NCI-H128 (cell line): ENCODE data around the gene LARGE1.

ENCODE experiments used
- DNase-seq: peaks from one replicate; lab custom pipeline; 2025; ENCODE audit not compliant: unreplicated experiment; lab: John Stamatoyannopoulos, UW

LARGE1 gene

DNA sequence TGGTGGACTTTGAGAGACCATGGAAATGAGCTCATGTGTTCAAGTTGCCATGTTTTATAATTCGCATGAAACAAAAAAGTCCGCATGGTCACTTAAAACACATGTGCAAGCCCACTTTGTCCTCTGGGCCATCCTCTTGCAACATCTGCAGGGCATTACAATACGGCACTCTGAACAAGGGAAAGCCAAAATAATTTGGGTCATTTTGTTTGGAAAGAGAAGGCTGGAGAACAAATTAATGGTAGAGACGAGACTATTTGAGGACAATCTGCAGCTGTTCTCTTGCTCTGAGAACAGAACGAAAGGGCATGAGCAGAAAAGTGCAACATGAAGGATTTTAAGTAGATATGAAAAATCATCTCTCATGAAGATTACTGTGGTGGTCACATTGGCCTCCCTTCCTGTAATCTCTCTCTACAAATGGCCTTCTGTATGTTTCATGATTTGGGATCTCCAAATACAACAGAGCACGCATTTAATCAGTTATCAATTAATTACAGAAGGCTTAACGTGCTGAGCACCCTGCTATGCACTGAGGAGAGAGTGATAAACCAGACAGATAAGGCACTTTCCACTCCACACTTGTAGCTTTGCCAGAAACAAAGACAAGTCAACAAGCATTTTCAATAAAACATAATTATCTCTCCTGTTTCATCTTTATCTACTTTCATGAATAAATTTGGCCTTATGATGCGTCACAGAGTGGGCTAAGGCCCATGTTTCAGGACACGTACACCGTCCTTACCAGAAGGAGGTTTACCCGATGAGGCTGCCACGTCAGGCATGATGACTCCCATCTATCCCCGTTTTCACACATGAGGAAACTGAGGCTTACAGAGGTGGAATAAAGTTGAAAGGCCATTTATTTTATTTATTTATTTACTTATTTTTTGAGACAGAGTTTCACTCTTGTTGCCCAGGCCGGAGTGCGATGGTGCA is 384.1 kb downstream of the LARGE1 start:
- no peak for DNase-seq

DNA sequence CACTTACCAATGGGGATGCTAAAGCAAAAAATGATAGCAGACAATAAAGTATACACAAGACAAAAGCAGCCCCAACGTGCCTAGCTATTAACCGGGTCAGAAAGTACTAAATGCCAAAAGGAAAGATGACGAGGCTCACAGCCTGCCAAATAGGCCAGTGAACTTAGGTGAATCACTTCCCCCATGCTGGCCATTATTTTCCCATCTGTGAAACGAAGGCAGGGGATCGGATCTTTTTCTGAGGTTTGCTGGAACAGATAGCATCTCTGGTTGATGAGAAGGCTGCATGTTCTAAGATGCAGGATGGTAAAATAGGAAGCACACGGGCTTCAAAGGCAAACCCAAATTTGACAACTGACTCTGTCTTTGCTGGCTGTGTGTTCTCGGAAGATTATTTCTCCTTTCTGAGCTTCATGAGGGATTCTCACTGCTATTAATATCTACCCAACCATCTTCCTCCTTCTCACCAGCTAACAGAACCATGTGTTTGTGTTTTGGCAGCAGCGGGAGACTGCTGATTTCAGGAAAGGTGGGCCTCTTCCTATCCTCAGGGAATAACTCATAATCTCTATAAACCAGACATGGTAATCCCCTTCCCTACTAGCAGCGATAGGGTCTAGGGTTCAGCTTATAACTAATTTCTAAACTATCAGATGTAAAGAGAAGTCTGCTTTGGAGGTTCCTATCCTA is 390.7 kb downstream of the LARGE1 start:
- DNase-seq = no peak

DNA sequence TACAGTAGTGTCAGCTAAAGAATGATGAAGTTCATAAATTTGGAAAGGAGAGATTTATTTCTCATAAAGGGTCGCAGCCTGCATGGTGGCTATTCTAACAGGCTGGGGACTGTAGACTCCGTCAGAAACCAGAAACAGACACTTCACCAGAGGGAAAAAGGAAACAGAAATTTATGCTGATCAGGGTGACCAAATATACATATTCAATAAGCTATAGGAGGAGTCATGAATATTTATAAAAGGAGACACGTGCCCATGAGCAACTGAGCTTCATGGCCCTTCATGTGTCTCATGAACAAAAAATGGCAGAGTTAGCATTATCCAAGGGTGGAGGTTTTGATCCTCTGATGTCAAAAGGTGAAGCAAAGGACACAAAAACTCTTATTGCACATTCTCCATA is 392.1 kb downstream of the LARGE1 start:
- DNase-seq = no peak

DNA sequence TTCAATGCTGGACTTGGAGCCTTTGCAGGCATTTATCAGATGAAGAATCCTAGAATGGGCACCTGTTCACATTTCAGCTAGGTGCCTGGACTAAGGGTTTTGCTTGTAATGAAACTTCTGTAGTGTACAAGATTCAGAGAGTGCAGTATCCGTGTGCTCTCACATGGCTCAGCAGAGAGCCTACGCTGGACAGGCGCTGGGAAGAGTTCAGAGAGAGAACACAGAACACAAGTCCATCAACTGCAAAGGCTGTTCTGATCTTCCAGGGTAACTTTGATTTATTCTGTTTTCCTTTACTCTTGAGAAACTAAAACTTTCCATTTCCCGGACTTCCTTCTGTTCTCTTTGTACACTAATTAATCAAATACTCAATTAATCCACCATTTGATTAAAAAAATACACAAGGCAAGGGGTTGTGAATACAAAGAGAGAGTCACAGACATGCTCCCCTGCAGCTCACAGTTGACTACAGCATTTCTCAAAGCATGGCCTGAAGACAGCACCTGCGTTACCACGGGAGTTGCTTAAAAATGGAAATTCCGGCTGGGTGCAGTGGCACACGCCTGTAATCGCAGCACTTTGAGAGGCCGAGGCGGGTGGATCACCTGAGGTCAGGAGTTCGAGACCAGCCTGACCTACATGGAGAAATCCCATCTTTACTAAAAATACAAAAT is 393.7 kb downstream of the LARGE1 start:
- DNase-seq = no peak

DNA sequence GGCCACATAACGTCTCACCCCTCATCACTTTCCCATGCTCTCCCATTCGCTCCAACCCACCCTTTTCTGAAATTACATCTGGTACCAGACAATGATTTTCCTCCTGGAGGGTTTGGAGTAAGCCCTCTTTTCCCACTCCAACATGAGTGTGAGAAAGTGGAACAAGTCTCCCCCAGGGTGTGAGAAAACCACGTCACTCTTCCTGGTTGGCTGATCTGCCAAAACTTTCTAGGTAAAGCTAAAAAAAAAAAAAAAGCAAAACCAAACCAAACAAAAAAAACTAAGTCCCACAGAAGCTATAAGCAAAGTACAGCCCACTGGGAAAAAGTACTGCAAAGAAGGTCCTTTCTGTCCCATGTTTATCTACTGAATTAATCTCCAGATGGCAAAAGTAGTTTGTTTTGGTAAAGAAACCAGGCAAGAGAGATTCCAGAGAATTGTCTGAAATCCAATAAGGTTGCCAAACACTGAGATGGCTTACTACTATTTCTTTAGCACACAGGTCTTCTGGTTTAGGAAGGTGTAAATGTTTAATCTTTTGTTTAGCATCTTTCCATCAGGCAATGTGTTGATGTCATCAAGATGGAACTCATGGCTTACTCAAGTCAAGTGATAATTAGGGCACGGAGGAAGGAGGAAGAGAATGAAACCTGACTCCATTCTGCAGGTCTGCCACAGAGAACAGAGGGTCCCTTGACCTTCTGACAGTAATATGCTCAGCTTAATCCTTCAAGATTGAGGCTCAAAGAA is 395.6 kb downstream of the LARGE1 start:
- DNase-seq = no peak

DNA sequence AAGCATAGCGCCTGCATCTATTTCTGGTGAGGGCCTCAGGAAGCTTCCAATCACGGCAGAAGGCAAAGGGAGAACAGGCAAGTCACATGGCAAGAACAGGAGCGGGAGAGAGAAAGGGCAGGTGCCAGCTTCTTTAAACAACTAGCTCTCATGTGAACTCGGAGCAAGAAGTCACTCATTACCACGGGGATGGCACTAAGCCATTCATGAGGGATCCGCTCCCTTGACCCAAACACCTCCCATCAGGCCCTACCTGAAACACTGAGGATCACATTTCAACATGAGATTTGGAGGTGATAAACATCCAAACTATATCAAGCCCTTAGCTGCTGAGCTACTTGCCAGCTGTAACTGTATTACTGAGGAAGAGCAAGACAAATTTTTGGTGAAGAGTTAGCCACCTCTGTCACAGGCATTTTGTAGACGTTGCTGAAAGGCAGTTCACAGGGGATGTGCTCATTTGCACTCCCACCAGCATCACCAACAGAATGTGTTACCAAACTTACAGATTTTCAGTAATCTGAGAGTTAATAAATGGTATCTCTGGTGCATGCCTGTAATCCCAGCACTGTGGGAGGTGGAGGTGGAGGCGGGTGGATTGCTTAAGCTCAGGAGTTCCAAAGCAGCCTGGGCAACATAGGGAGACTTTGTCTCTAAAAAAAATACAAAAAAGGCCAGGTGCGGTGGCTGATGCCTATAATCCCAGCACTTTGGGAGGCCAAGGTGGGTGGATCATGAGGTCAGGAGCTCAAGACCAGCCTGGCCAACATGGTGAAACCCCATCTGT is 398.2 kb downstream of the LARGE1 start:
- DNase-seq = no peak

DNA sequence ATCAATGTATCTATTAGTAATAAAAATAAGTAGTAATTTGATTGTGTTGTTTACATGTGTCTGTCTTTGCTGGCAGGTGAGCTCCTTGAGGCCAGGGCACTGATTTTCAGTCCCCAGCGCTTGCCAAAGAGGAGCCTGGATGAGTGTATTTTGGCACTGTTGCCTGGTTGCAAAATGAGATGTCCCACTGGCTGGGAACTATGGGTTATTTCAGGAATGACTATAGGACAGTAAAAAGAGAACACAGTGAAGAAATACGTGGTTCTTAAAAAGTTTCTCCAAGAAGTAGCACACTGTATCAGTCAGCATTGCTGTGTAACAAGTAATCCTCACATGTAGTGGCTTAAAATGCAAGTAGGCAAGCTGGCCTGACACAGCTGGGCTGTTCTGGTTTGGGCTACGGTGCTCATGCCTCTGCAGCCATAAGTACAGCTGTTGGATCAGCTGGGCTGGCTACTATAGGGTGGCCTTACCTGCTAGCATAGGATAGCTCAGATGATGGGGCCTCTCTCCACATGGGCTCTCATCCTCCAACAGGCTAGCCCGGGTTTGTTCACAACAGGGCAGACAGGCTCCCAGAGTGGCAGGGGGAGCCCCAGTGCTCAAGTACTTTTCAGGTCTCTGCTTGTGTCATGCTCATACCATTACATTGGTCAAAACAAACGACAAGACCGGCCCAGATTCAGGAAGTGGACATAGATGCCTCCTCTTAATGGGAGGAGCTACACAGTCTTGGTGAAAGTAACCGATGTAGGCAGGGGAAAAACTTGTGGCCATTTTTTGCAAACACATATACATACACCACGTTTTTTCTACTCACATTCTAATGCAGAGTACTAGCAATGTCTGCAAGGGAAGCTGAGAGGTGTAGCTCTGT is 399.1 kb downstream of the LARGE1 start:
- no peak for DNase-seq

DNA sequence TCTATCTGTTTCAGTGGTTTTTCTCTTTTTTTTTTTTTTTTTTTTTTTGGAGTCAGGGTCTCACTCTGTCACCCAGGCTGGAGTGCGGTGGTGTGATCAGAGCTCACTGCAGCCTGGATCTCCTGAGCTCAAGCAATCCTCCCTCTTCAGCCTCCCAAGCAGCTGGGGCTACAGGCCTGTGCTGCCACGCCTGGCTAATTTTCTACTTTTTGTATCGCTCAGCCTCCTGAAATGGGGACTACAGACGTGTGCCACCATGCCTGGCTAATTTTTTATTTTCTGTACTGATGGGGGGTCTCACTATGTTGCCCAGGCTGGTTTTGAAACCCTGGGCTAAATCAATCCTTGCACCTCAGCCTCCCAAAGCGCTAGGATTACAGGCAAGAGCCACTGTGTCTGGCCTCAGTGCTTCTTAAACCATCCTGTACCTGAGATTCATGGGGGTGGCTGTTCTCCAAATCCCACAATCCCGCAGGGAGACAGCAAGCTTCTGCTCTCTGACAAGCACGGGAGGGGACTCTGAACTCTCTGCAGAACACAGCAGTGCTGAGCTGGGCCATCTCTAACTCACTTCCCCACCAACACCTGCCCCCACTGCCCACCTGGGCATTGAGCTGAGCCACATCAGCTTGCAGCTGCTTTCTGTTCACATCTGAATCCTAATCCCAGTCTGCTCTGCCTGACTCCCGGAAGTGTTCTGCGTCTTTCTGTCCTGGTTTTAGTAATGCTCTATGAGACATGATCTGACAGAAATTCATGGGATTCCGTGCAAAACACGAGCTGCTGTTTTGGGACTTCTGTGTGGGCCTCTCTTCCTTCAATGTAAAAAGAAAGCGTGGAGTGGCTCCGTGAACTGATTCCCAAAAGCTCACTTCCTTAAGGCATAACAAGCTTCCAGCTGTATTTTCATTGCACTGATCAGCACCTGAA is 400.0 kb downstream of the LARGE1 start:
- no peak for DNase-seq

DNA sequence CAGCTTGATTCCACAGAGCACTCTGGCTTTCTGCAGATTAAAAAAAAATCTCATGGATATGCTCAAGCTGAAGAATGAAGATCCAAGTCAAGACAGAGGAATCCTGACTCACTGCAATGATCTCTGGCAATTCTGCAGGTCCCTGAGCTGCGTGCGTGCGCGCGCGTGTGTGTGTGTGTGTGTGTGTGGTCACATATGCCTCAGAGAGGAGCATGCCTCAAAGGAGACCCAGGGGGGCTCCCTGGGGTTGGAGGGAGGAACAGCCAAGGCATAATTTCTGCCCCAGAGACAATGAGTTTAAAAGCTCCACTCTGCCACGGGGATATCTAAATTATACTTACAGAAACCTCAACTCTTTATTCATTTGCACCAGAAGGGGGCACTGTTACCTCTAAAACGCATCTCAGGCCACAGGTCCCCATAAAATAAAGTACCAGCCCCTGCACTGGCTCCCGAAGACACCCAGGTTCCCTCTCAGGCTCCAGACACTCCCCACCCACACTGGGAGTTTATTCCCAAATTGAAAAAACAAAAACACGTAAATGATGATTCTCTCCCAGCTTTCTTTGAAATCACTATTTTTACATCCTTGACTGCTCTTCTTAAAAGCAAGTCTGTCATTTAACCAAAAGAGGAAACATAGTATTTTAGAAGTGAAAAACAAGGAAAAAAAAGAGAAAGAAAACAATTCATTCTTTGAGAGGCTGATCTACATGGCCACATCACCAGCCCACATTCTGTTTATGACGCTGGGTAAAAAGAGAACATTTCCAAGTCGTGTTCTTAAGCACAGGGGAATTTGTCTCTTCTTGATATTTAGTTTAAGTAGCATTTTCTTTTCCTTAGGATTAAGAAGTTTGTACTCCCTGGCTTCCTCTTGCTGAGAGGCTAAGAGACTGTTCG is 401.0 kb downstream of the LARGE1 start:
- peak; percentile 4 for DNase-seq

DNA sequence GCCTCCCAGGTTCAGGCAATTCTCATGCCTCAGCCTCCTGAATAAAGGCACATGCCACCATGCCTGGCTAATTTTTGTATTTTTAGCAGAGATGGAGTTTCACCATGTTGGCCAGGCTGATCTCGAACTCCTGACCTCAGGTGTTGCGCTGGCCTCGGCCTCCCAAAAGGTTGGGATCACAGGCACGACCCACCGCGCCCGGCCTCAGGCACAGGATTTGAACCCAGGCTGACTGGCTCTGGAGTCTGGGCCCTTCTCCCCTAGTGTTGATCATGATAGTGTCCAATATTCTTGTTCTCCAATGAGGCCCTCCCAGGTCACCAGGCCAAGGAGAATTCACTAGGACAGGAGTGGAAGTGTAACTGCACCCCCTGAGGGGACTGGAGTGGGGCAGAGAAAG is 401.9 kb downstream of the LARGE1 start:
- DNase-seq = no peak

DNA sequence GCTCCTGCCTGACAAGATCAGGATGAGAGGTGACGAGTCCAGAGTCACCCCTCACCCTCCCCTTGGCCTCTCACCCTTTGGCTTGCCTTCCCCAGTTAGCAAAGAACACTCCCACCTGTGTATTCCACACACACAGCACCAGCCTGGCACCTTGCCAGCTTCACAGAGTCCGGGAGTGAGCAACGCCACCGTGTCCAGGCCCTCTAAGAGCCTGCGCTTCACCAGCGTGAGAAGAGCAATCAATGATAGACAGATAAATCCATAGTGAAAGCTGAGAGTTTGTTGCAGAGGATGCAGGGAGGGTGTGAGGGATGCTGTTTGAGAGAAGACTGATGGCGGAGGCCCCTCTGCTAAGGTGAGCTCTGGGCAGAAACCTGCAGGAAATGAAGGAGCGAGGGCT is 404.5 kb downstream of the LARGE1 start:
- DNase-seq = peak; percentile 18

DNA sequence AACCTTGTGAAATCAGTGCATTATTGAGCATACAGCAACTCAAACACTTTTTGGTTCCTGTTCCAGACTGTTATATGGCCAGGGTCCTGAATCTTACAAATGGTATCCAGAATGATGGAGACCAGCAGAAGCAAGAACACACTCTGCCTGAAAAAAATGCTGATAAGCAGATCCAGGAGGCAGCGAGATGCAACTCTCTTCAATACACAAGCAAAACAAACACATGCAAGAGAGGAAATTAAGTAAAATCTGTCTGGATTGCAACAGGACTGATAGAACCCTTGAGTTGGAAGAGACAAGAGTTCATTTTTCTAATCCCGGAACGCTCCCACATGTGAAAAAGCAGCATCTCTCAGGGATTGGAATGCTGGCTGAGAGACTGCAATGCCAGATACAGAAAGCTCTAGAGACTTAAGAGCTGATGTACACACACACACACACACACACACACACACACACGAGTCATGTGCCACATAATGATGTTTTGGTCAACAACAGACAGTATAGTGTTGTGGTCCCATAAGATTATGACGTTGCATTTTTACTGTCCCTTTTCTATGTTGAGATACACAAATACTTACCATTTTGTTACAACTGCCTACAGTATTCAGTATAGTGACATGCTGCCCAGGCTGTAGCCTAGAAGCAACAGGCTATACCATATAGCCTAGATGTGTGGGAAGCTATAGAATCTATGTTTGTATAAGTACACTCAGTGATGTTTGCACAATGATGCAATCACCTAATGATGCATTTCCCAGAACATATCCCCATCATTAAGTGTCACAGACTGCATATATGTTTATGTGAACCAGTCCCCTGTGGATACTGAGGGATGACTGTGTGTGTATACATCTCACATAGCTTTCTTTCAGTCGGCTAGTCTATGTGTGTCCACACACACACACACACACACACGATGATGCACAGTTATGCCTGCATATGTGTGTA is 406.6 kb downstream of the LARGE1 start:
- DNase-seq = no peak

DNA sequence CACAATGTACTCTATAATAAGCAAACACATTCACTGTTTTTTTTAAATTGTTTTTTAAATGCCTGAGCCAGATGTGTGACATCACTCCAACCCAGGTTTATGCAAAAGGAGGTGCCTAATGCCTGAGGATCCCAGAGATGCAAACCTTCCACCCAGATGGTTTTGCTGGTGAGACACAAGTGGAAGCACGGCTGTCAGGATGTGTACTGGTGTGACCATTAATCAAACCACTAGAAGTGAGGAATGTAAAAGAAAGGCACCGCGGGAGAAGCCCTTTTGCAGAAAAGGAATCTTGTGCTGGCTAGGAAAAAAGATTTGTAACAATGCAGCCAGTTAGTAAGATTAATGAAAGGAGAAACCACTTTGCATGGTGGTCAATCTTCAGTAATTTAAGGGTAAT is 407.4 kb downstream of the LARGE1 start:
- DNase-seq = no peak

DNA sequence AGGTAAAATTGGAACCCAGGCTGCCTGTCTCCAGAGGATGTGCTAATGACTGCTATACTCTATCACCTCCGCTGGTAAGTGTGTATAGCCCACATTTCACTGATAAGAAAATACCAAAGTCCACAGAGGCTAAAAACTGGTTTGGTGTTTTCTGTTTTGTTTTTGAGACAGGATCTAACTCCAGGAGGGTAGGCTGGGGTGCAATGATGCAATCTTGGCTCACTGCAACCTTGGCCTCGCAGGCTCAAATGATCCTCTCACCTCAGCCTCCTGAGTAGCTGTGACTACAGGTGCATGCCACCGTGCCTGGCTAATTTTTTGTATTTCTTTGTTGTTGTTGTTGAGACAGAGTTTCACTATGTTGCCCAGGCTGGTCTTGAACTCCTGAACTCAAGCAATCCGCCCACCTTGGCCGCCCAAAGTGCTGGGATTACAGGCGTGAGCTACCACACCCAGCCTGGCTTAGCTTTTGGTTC is 409.8 kb downstream of the LARGE1 start:
- DNase-seq = no peak

DNA sequence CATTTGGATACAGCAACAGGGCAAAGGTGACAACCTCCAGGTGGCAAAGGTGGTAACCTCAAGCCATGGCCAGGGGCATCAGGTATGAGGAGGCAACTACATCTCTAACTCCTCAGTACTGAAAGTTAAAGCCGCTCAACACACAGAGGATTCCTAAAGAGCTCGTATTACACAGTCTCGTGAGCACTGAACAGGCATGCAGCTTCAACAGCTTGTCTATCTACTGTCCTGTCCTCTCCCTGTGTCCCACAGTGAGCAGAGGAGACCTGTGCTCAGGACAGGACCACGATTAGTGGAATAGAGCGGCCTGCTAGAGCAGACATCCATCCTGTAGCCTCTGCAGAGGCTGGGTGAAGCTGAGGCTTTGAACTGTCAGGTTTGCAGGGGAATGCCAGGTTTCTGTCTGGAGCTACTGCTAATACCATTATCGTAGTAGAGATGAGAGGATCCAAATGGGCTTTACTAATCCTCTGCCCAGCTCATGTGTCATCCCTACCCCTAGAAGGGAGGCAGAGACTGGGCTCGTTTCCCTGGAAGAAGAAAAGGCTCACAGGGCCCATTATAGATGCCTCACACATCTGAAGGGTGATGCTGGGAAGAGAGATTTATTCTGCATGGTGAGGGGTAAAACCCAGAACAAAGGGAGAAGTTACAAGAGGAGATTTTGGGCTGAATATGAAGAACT is 415.2 kb downstream of the LARGE1 start:
- DNase-seq = no peak
